Heart right ventricle (tissue), 16 donors: ENCODE results near the gene SEC11A. TPM values are rescaled to one million over a fixed set of nuclear protein-coding genes. Genes with fewer than 3 reads are reported as not detected.
A peak's percentile ranks its signal among the peaks of the same experiment; 100 is the strongest.

Experiments used
- ATAC-seq, 8 donors: fragments of 200-7000 bp; cut with Tn5 transposase; one replicate each; pipeline ENCODE4 v1.9.1; 2020; ENCODE audit warnings: mild to moderate bottlenecking in 8 of 8, moderate library complexity in 8 of 8, moderate number of reproducible peaks in 1 of 8
- DNase-seq, 2 donors: peaks; one replicate each; pipeline ENCODE4 v3.0.0-alpha.2; 2020
- H3K27ac ChIP-seq, 10 donors: fragments of 200-600 bp; sonication (generic) in 2 of 10; one replicate each; pipeline versions ENCODE4 v1.5.0 to v1.8.0; 2020 to 2022; ENCODE audit warnings: mild to moderate bottlenecking in 3 of 10
- H3K27me3 ChIP-seq, 7 donors: fragments of 200-600 bp; one replicate each; pipeline ENCODE4 v1.8.0; 2021 to 2022; ENCODE audit warnings: mild to moderate bottlenecking in 2 of 7
- H3K36me3 ChIP-seq, 9 donors: fragments of 200-600 bp; sonication (generic) in 1 of 9; one replicate each; pipeline versions ENCODE4 v1.5.0 to v1.8.0; 2020 to 2022; ENCODE audit warnings: mild to moderate bottlenecking in 2 of 9
- H3K4me1 ChIP-seq, 9 donors: fragments of 200-600 bp; sonication (generic) in 1 of 9; one replicate each; pipeline versions ENCODE4 v1.5.0 to v1.8.0; 2020 to 2022; ENCODE audit warnings: mild to moderate bottlenecking in 4 of 9
- H3K4me3 ChIP-seq, 10 donors: fragments of 200-600 bp; sonication (generic) in 2 of 10; one replicate each; pipeline versions ENCODE4 v1.5.0 to v1.8.0; 2020 to 2022; ENCODE audit warnings: mild to moderate bottlenecking in 7 of 10, moderate library complexity in 2 of 10
- H3K9me3 ChIP-seq, 11 donors: fragments of 200-600 bp in 10 of 11; sonication (generic) in 2 of 11; one replicate each; pipeline versions ENCODE4 v1.5.0 to v1.8.0; 2013 to 2022; ENCODE audit warnings: mild to moderate bottlenecking in 2 of 11, control low read depth in 1 of 11, moderate library complexity in 1 of 11
- WGBS, 2 donors: extraction: QIAGEN DNeasy Blood & Tissue Kit; methylation state at CpG; one replicate each; pipeline ENCODE4 v1.1.7; 2013; ENCODE audit warnings: inconsistent platforms in 1 of 2; 5-methylcytosine and 5-hydroxymethylcytosine counted together
- intact Hi-C, 10 donors: fragments of 100-400 bp; cut with DNase I; formaldehyde crosslinking; loops; one replicate each; pipeline versions ENCODE4 v1.11.1 to v1.14.2; 2022
- polyA plus RNA-seq, 2 donors: library from polyadenylated mRNA; stranded (reverse); fragments of 200-250 nt; gene quantifications; one replicate each; pipeline ENCODE4 v1.2.3, GENCODE V29; 2013
- total RNA-seq, 10 donors: library from RNA; stranded (reverse); fragmentation: NEBNext Ultra II Directional in 3 of 10; extraction: Animal tissue kit (Norgen Biotek cat#: 25700) in 3 of 10; gene quantifications; one replicate each; pipeline versions ENCODE4 v1.2.1 to v1.2.4, GENCODE V29; 2021 to 2023
- TF ChIP-seq, protein P1 (sequence below), 9 donors: fragments of 200-600 bp; sonication (generic) in 2 of 9; IDR thresholded peaks; one replicate each; pipeline versions ENCODE4 v1.5.0 to v1.8.0; 2021 to 2022; ENCODE audit warnings: antibody characterized with exemption in 9 of 9, mild to moderate bottlenecking in 5 of 9, moderate library complexity in 1 of 9
- donor health status: Arrhythmogenic right ventricular cardiomyopathy.
- donor health status: ischemic (EF 13 %, LVEDD 7.1; RV severe dilation, severe dysfunction).
- donor health status: healthy with polysubstance abuse.
- donor health status: DM: no; HTN: yes; CAD: no.
- donor health status: DM: no; HTN: no; CAD: no.
- donor health status: ischemic (EF 25% LVEDD 6.9; RV normal size, moderate dysfunction).
- donor health status: ischemic (EF 25% LVEDD 5.7; RV mildly dilated, moderate dysfunction).
- donor health status: healthy.
- donor health status: DM: yes; HTN: yes; CAD: no.
- donor health status: Ischemic cardiomyopathy.
- donor health status: ischemic (EF 35%, LVEDD 5.7; RV mildly dilated, moderate dysfunction).
- donor health status: nonischemic (EF 11% LVEDD 7.7; RV severe dilation, severe dysfunction).
- donor health status: DM: yes; HTN: yes; CAD: no.
- donor health status: PGD.
- donor health status: ischemic (EF 29% LVEDD 5.4; RV normal size, mild dysfunction).
- donor health status: nonischemic (EF 23%, LVEDD 6.1; RV moderate dilation, normal function).

Gene SEC11A
- total and polyA plus RNA-seq, 12 donors = 65.9 to 123 (median 78.6) TPM

DNA sequence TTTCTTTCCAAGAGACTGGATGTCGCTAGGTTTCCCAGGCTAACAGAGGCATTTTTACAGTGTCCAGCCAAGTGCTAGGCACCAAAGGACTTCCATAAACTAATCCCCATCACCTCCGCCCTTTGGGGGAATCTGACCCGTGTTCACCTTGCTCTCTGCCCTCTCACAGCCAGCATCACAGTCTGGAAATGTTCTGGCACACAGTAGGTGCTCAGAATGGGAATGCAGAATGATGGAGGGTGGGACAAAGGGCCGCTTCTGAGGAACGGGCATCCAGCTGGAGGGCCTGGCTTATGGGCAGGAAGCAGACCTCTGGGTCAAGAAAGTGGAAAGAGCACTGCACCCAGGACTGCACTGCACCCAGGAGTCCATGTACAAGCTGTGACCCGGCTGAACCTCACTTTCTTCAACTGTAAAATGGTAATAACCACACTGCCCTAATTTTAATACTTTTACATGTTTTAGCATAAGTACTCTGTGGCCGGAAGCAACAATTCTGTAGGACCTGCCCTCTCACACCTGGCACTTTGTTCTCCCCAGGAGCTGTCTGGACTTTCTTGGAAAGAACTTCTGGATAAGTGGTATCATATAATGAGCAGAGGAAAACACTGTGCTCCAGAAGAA is 57.0 kb downstream of the SEC11A start:
- Histone ChIP-seq H3K27me3 (no peaks in the 10 kb centered on the region), H3K4me3 (peak overlapping the region in 9 of 10 donors; percentile 57 to 75 (median 69)), H3K9me3 (no peaks in the 10 kb centered on the region), H3K4me1 (peaks cover 5 to 34% (median 19%) of the 10 kb centered on the region in 9 donors), H3K27ac (peak overlapping the region in 9 of 10 donors; percentile 69 to 88 (median 76)), H3K36me3 (peaks cover 0 to 18% (median 0%) of the 10 kb centered on the region in 9 donors)
- WGBS, 2 donors = 53 to 61% methylated on average over 7 of the region's 7 CpGs
- TF ChIP-seq, protein P1, sequence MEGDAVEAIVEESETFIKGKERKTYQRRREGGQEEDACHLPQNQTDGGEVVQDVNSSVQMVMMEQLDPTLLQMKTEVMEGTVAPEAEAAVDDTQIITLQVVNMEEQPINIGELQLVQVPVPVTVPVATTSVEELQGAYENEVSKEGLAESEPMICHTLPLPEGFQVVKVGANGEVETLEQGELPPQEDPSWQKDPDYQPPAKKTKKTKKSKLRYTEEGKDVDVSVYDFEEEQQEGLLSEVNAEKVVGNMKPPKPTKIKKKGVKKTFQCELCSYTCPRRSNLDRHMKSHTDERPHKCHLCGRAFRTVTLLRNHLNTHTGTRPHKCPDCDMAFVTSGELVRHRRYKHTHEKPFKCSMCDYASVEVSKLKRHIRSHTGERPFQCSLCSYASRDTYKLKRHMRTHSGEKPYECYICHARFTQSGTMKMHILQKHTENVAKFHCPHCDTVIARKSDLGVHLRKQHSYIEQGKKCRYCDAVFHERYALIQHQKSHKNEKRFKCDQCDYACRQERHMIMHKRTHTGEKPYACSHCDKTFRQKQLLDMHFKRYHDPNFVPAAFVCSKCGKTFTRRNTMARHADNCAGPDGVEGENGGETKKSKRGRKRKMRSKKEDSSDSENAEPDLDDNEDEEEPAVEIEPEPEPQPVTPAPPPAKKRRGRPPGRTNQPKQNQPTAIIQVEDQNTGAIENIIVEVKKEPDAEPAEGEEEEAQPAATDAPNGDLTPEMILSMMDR (IDR thresholded peaks at IDR 0.05) = no peak
- intact Hi-C loops = loop anchor here in 7 of 10 donors (5.0 to 10.0 kb wide), 9 partner anchors 43 to 276 kb away; partner anchors contain the start of genes ALPK3 (in 3 of the 7) and SEC11A (in 2 of the 7)
- DNase-seq = no peak
- no peak for ATAC-seq

- no peaks in the 10 kb centered on the region for H3K9me3 ChIP-seq
- TF ChIP-seq, protein P1 (IDR thresholded peaks at IDR 0.05) = peak; percentile 37 to 81 (median 56)
- peak within 1 kb of the TSS; percentile 34 to 88 (median 76) for H3K27ac ChIP-seq
- H3K4me3 ChIP-seq = peak within 1 kb of the TSS; percentile 37 to 75 (median 69)
- ATAC-seq (peak; percentile 59 to 73 (median 68)), DNase-seq (peak; percentile 70 to 80)
- 0 to 1% methylated on average over 58 to 61 of the region's 61 CpGs for WGBS, 2 donors
- peaks cover 8 to 38% (median 24%) of the 10 kb centered on the region in 9 donors for H3K4me1 ChIP-seq
- intact Hi-C loops = loop anchor here in 7 of 10 donors (5.0 to 10.0 kb wide), 9 partner anchors 44 to 277 kb away; partner anchors contain the start of genes ALPK3 (in 3 of the 7) and SEC11A (in 2 of the 7)
- no peaks in the 10 kb centered on the region for H3K27me3 ChIP-seq
- peaks cover 0 to 13% (median 0%) of the 10 kb centered on the region in 9 donors for H3K36me3 ChIP-seq
Measured at GRCh38 chr15:84658080-84658787, 57.7 kb downstream of the SEC11A start, which contains the start of gene NMB. TSS of gene NMB (minus strand) at chr15:84658199. CDS start at chr15:84658152, 47 bp downstream.

DNA sequence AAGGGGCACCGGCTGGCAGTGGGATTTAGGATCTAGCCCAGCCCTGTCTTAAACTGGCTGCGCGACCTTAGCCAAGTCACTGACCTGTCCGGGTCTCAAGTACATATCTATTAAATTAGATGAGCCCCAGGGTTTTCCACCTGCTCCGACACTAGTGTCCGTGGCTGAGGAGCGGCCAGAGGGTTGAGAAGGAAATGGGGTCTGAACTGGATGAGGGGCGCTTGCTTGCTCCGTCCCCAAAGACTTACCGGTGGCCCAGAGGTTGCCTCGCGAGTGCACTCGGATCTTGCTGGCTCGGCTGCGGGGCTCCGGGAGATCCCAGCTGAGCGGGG is 58.2 kb downstream of the SEC11A start:
- ATAC-seq = no peak
- 21 to 24% methylated on average over 17 of the region's 17 CpGs for WGBS, 2 donors
- Histone ChIP-seq H3K36me3 (peaks cover 0 to 16% (median under 1%) of the 10 kb centered on the region in 9 donors), H3K27me3 (no peaks in the 10 kb centered on the region), H3K9me3 (no peaks in the 10 kb centered on the region), H3K4me3 (peak overlapping the region; percentile 37 to 75 (median 69)), H3K27ac (peak overlapping the region in 9 of 10 donors; percentile 69 to 88 (median 76)), H3K4me1 (peaks cover 11 to 44% (median 29%) of the 10 kb centered on the region in 9 donors)
- no peak for DNase-seq
- intact Hi-C loops = loop anchor here in 7 of 10 donors (5.0 to 10.0 kb wide), 9 partner anchors 45 to 277 kb away; partner anchors contain the start of genes ALPK3 (in 3 of the 7) and SEC11A (in 2 of the 7)
- TF ChIP-seq, protein P1 (IDR thresholded peaks at IDR 0.05) = no peak

GRCh38 chr15:84656972-84657371 is 59.0 kb downstream of the SEC11A start:
- no peak for ATAC-seq
- TF ChIP-seq, protein P1 (IDR thresholded peaks at IDR 0.05) = no peak
- Histone ChIP-seq H3K27ac (no peak overlapping the region), H3K9me3 (no peaks in the 10 kb centered on the region), H3K4me1 (peaks cover 13 to 51% (median 37%) of the 10 kb centered on the region in 9 donors), H3K36me3 (peaks cover 0 to 21% (median 8%) of the 10 kb centered on the region in 9 donors), H3K27me3 (no peaks in the 10 kb centered on the region), H3K4me3 (no peak overlapping the region)
- intact Hi-C loops = loop anchor here in 7 of 10 donors (5.0 to 10.0 kb wide), 9 partner anchors 45 to 278 kb away; partner anchors contain the start of genes ALPK3 (in 3 of the 7) and SEC11A (in 2 of the 7)
- DNase-seq = no peak
- WGBS, 2 donors = 88 to 91% methylated on average over 7 of the region's 7 CpGs
